Neural cell (in vitro differentiated cells): ENCODE results near the gene MEPCE. TPM values are rescaled to one million over a fixed set of nuclear protein-coding genes. Genes with fewer than 3 reads are reported as not detected.

Source experiments
- H2AFZ ChIP-seq: fragments of 200-600, 300-800 bp; sonication (generic), shearing (Covaris generic); 2 replicates; pipeline ENCODE4 v1.6.0; 2014; ENCODE audit warnings: low read depth, mild to moderate bottlenecking, antibody characterized with exemption, low read length, moderate library complexity
- H3F3A ChIP-seq: fragments of 200-600 bp; shearing (Covaris generic); 2 replicates; pipeline ENCODE4 v1.6.1; 2016; ENCODE audit warnings: mild to moderate bottlenecking, moderate library complexity, mixed read lengths, antibody characterized with exemption, low read length; ENCODE audit not compliant: insufficient read depth, poor library complexity, severe bottlenecking
- H3K27ac ChIP-seq: fragments of 200-600, 300-800 bp; sonication (generic), shearing (Covaris generic); 2 replicates; pipeline ENCODE4 v1.5.1; 2014; ENCODE audit warnings: mild to moderate bottlenecking, low read length, moderate library complexity
- H3K27me3 ChIP-seq: fragments of 300-800, 200-600 bp; sonication (generic), shearing (Covaris generic); 2 replicates; pipeline ENCODE4 v1.6.0; 2014; ENCODE audit warnings: mild to moderate bottlenecking, low read depth, low read length, moderate library complexity; ENCODE audit not compliant: insufficient read depth
- H3K36me3 ChIP-seq: fragments of 300-800, 200-600 bp; sonication (generic), shearing (Covaris generic); 2 replicates; pipeline ENCODE4 v1.5.1; 2014; ENCODE audit warnings: mild to moderate bottlenecking, antibody characterized with exemption, low read length, moderate library complexity; ENCODE audit not compliant: insufficient read depth
- H3K4me2 ChIP-seq: fragments of 300-800, 200-600 bp; sonication (generic), shearing (Covaris generic); 2 replicates; pipeline ENCODE4 v1.6.0; 2014; ENCODE audit warnings: mild to moderate bottlenecking, low read length
- H3K4me3 ChIP-seq: fragments of 300-800, 200-600 bp; sonication (generic), shearing (Covaris generic); 2 replicates; pipeline ENCODE4 v1.5.1; 2014; ENCODE audit warnings: mild to moderate bottlenecking, low read length, moderate library complexity
- H3K79me2 ChIP-seq: fragments of 200-600 bp; shearing (Covaris generic); replicated peaks from 2 replicates; pipeline ENCODE4 v1.6.0; 2014; ENCODE audit warnings: mild to moderate bottlenecking, low read length, moderate library complexity; ENCODE audit not compliant: insufficient read depth
- H3K9ac ChIP-seq: fragments of 300-800, 200-600 bp; sonication (generic), shearing (Covaris generic); 2 replicates; pipeline ENCODE4 v1.6.1; 2016; ENCODE audit warnings: mild to moderate bottlenecking, low read length, mixed read lengths
- H3K9me2 ChIP-seq: fragments of 200-600 bp; shearing (Covaris generic); 2 replicates; pipeline ENCODE4 v1.6.1; 2016; ENCODE audit warnings: mild to moderate bottlenecking, low read length, mixed read lengths; ENCODE audit not compliant: insufficient read depth
- H3K9me3 ChIP-seq: fragments of 200-600, 300-800 bp; sonication (generic), shearing (Covaris generic); 2 replicates; pipeline ENCODE4 v1.6.1; 2016; ENCODE audit warnings: mild to moderate bottlenecking, mixed run types, low read length, moderate library complexity, mixed read lengths
- H4K20me1 ChIP-seq: fragments of 200-600 bp; shearing (Covaris generic); 2 replicates; pipeline ENCODE4 v1.6.1; 2016; ENCODE audit warnings: mild to moderate bottlenecking, mixed run types; ENCODE audit not compliant: insufficient read depth
- CTCF ChIP-seq: fragments of 450-650 bp; IDR thresholded peaks from 2 replicates; pipeline ENCODE4 v1.5.1; 2014; ENCODE audit warnings: antibody characterized with exemption, mild to moderate bottlenecking, moderate library complexity; ENCODE audit not compliant: poor library complexity, severe bottlenecking
- EP300 ChIP-seq: fragments of 450-650 bp; conservative IDR thresholded peaks from 2 replicates; pipeline ENCODE4 v1.6.1; 2014; ENCODE audit warnings: antibody characterized with exemption, mild to moderate bottlenecking, moderate library complexity; ENCODE audit not compliant: poor library complexity, severe bottlenecking
- EZH2 ChIP-seq: fragments of 200-600, 300-800 bp; shearing (Covaris generic), sonication (generic); IDR thresholded peaks from 2 replicates; pipeline ENCODE4 v1.6.1; 2014; ENCODE audit warnings: antibody characterized with exemption, low read length, borderline replicate concordance, mild to moderate bottlenecking; ENCODE audit not compliant: insufficient read depth, poor library complexity, severe bottlenecking
- MXI1 ChIP-seq: fragments of 450-650 bp; conservative IDR thresholded peaks from 2 replicates; pipeline ENCODE4 v1.6.1; 2014; ENCODE audit warnings: antibody characterized with exemption, mild to moderate bottlenecking; ENCODE audit not compliant: poor library complexity, severe bottlenecking
- POLR2AphosphoS5 ChIP-seq: IDR thresholded peaks from 2 replicates; pipeline ENCODE4 v1.6.1; 2012
- RAD21 ChIP-seq: fragments of 450-650 bp; conservative IDR thresholded peaks from 2 replicates; pipeline ENCODE4 v1.6.1; 2014; ENCODE audit warnings: antibody characterized with exemption, mild to moderate bottlenecking, moderate library complexity
- REST ChIP-seq: IDR thresholded peaks from 2 replicates; pipeline ENCODE4 v1.6.1; 2012; ENCODE audit warnings: borderline replicate concordance
- SMC3 ChIP-seq: fragments of 450-650 bp; conservative IDR thresholded peaks from 2 replicates; pipeline ENCODE4 v1.6.1; 2014; ENCODE audit warnings: antibody characterized with exemption, mild to moderate bottlenecking, moderate library complexity; ENCODE audit not compliant: poor library complexity
- TAF1 ChIP-seq: IDR thresholded peaks from 2 replicates; pipeline ENCODE4 v1.6.1; 2012; ENCODE audit warnings: low read depth
- polyA plus RNA-seq: library from polyadenylated mRNA; depleted of rRNA; stranded (reverse); fragments of >200 nt; gene quantifications from 2 replicates; pipeline ENCODE4 v1.2.3, GENCODE V29; 2014

MEPCE gene
- polyA plus RNA-seq, 1 donor from 2014 or later: 15.0 TPM

GRCh38 chr7:100432621-100433275 is 3.1 kb downstream of the MEPCE start:
- Histone ChIP-seq H3K9me2 (no peaks in the 10 kb centered on the region), H3K27ac (no peak overlapping the region), H3K27me3 (no peaks in the 10 kb centered on the region), H3K79me2 (peaks cover 25% of the 10 kb centered on the region), H3F3A (no peaks in the 10 kb centered on the region), H4K20me1 (no peaks in the 10 kb centered on the region), H3K36me3 (no peaks in the 10 kb centered on the region), H3K4me3 (peak overlapping the region; percentile 81), H3K4me2 (no peak overlapping the region), H2AFZ (no peak overlapping the region), H3K9ac (no peak overlapping the region), H3K9me3 (no peaks in the 10 kb centered on the region)
- no peak for TF ChIP-seq MXI1
- TF ChIP-seq SMC3: no peak
- TF ChIP-seq EZH2: no peak
- TF ChIP-seq EP300: no peak
- no peak for TF ChIP-seq TAF1
- TF ChIP-seq POLR2AphosphoS5: no peak

- H3K36me3 ChIP-seq: no peaks in the 10 kb centered on the region
- H3K9me2 ChIP-seq: no peaks in the 10 kb centered on the region
- peaks cover 25% of the 10 kb centered on the region for H3K79me2 ChIP-seq
- no peaks in the 10 kb centered on the region for H4K20me1 ChIP-seq
- H3F3A ChIP-seq: no peaks in the 10 kb centered on the region
- TF ChIP-seq MXI1 (no peak), CTCF (no peak), RAD21 (no peak), REST (no peak), TAF1 (no peak), EZH2 (no peak), POLR2AphosphoS5 (no peak), EP300 (no peak), SMC3 (no peak)
- H3K4me2 ChIP-seq: no peak overlapping the region
- H3K27ac ChIP-seq: no peak overlapping the region
- no peak overlapping the region for H3K4me3 ChIP-seq
- H3K9me3 ChIP-seq: no peaks in the 10 kb centered on the region
- H3K27me3 ChIP-seq: no peaks in the 10 kb centered on the region
- H3K9ac ChIP-seq: no peak overlapping the region
- H2AFZ ChIP-seq: no peak overlapping the region
These were observed 3.6 kb downstream of the MEPCE start for GRCh38 chr7:100433276-100433591.
